Activated T-helper 1 cell treated with anti-CD3 and anti-CD28 coated beads, Interleukin-2, amount 50 U/mL, for 16 hours (primary cell): ENCODE results near the gene ATP6V0E2.
"Not testable (repeated sequence)": the region's sequence is repeated elsewhere in the genome, so short reads cannot be mapped to it uniquely, and the experiment has no call there.

ENCODE experiments used
- DNase-seq, 2 donors: peaks; one replicate each; pipeline ENCODE4 v3.0.0-alpha.2; 2020; ENCODE audit warnings: low read depth in 1 of 2, low spot score in 1 of 2

ATP6V0E2 gene

GRCh38 chr7:149878523-149878921, 4.8 kb downstream of the ATP6V0E2 start:
- DNase-seq, result no peak

GRCh38 chr7:149879271-149879743, 5.5 kb downstream of the ATP6V0E2 start:
- no peak for DNase-seq

GRCh38 chr7:149879766-149880637, 6.2 kb downstream of the ATP6V0E2 start:
- DNase-seq, result no peak

- DNase-seq, result no peak
Measured at GRCh38 chr7:149880638-149881311, 7.0 kb downstream of the ATP6V0E2 start.

GRCh38 chr7:149881328-149882247, 7.8 kb downstream of the ATP6V0E2 start:
- DNase-seq, result no peak

- DNase-seq, result no peak
Measured at GRCh38 chr7:149882248-149883047, 8.7 kb downstream of the ATP6V0E2 start.

GRCh38 chr7:149883048-149883438, 9.3 kb downstream of the ATP6V0E2 start:
- DNase-seq, result no peak

- DNase-seq, result no peak
Measured at GRCh38 chr7:149883452-149883861, 9.7 kb downstream of the ATP6V0E2 start.

- DNase-seq, result no peak
Measured at GRCh38 chr7:149884016-149884415, 10.2 kb downstream of the ATP6V0E2 start.

- DNase-seq, result no peak
Measured at GRCh38 chr7:149884541-149884940, 10.8 kb downstream of the ATP6V0E2 start.

GRCh38 chr7:149885191-149886017, 11.6 kb downstream of the ATP6V0E2 start:
- DNase-seq, result no peak

GRCh38 chr7:149886018-149886415, 12.2 kb downstream of the ATP6V0E2 start:
- no peak for DNase-seq

GRCh38 chr7:149887311-149887710, 13.5 kb downstream of the ATP6V0E2 start:
- DNase-seq, result no peak

GRCh38 chr7:149890715-149891114, 16.9 kb downstream of the ATP6V0E2 start:
- not testable (repeated sequence) for DNase-seq

GRCh38 chr7:149894957-149895356, 21.2 kb downstream of the ATP6V0E2 start:
- DNase-seq, result not testable (repeated sequence)

- not testable (repeated sequence) for DNase-seq
Measured at GRCh38 chr7:149907776-149908376, 34.1 kb downstream of the ATP6V0E2 start.

GRCh38 chr7:149910219-149910618, 36.5 kb downstream of the ATP6V0E2 start:
- DNase-seq, result not testable (repeated sequence)

GRCh38 chr7:149912126-149912525, 38.4 kb downstream of the ATP6V0E2 start:
- DNase-seq, result not testable (repeated sequence)

GRCh38 chr7:149926414-149926813, 52.6 kb downstream of the ATP6V0E2 start:
- not testable (repeated sequence) for DNase-seq
